Mesenchymal stem cell (in vitro differentiated cells and primary cell): Measurements from ENCODE around the gene ULBP3.

Source experiments
- DNase-seq: peaks from one replicate; pipeline ENCODE4 v3.0.0-alpha.2; 2013
- H2AFZ ChIP-seq: one replicate; pipeline ENCODE4 v1.6.1; 2013; ENCODE audit warnings: low read depth, mild to moderate bottlenecking, control low read depth, inconsistent platforms, low read length, moderate library complexity
- H2AK5ac ChIP-seq: 2 replicates; pipeline ENCODE4 v1.6.1; 2013; ENCODE audit warnings: low read length, moderate library complexity, mild to moderate bottlenecking, inconsistent platforms; ENCODE audit not compliant: severe bottlenecking
- H2BK120ac ChIP-seq: one replicate; pipeline ENCODE4 v1.6.1; 2013; ENCODE audit warnings: low read depth, mild to moderate bottlenecking, inconsistent platforms, low read length, moderate library complexity
- H2BK12ac ChIP-seq, 2 experiments: one replicate each; pipeline ENCODE4 v1.6.1; 2013; ENCODE audit warnings: inconsistent platforms in 2 of 2, low read length in 2 of 2, mild to moderate bottlenecking in 2 of 2, moderate library complexity in 2 of 2, control low read depth in 1 of 2
- H2BK15ac ChIP-seq: one replicate; pipeline ENCODE4 v1.6.1; 2013; ENCODE audit warnings: mild to moderate bottlenecking, low read depth, inconsistent platforms; ENCODE audit not compliant: poor library complexity, severe bottlenecking
- H2BK5ac ChIP-seq: 2 replicates; pipeline ENCODE4 v1.6.1; 2013; ENCODE audit warnings: low read depth, mild to moderate bottlenecking, low read length, control low read depth, inconsistent platforms; ENCODE audit not compliant: poor library complexity, severe bottlenecking
- H3K14ac ChIP-seq, 2 experiments: one replicate each; pipeline ENCODE4 v1.6.1; 2013; ENCODE audit warnings: inconsistent platforms in 2 of 2, low read length in 2 of 2, control low read depth in 1 of 2, mild to moderate bottlenecking in 1 of 2, moderate library complexity in 1 of 2
- H3K18ac ChIP-seq, 2 experiments: one replicate each; pipeline ENCODE4 v1.6.1; 2013; ENCODE audit warnings: inconsistent platforms in 2 of 2, low read length in 2 of 2, control low read depth in 1 of 2, low read depth in 1 of 2, mild to moderate bottlenecking in 1 of 2
- H3K23ac ChIP-seq, 2 experiments: one replicate each; pipeline ENCODE4 v1.6.1; 2013; ENCODE audit warnings: inconsistent platforms in 2 of 2, low read length in 2 of 2, mild to moderate bottlenecking in 2 of 2, moderate library complexity in 2 of 2, control low read depth in 1 of 2
- H3K27ac ChIP-seq: 2 replicates; pipeline ENCODE4 v1.5.1; 2013; ENCODE audit warnings: mild to moderate bottlenecking, moderate library complexity, low read length, control low read depth, inconsistent platforms; ENCODE audit not compliant: poor library complexity, severe bottlenecking
- H3K27me3 ChIP-seq, 2 experiments: 2 replicates each; pipeline versions ENCODE4 v1.6.1 to v1.7.0; 2013; ENCODE audit warnings: low read length in 2 of 2, mild to moderate bottlenecking in 2 of 2, moderate library complexity in 2 of 2, control low read depth in 1 of 2, inconsistent platforms in 1 of 2; ENCODE audit not compliant: control insufficient read depth in 1 of 2, insufficient read depth in 1 of 2
- H3K36me3 ChIP-seq, 2 experiments: 2 replicates each; pipeline versions ENCODE4 v1.6.1 to v1.7.0; 2013; ENCODE audit warnings: low read length in 2 of 2, control low read depth in 1 of 2, inconsistent platforms in 1 of 2, low read depth in 1 of 2, mild to moderate bottlenecking in 1 of 2; ENCODE audit not compliant: insufficient read depth in 2 of 2, control insufficient read depth in 1 of 2
- H3K4ac ChIP-seq, 2 experiments: one replicate each; pipeline ENCODE4 v1.6.1; 2013; ENCODE audit warnings: inconsistent platforms in 2 of 2, low read length in 2 of 2, mild to moderate bottlenecking in 2 of 2, moderate library complexity in 2 of 2, control low read depth in 1 of 2, low read depth in 1 of 2
- H3K4me1 ChIP-seq: 2 replicates; pipeline ENCODE4 v1.6.1; 2013; ENCODE audit warnings: low read depth, low read length, control low read depth; ENCODE audit not compliant: control insufficient read depth, insufficient read depth
- H3K4me2 ChIP-seq: 2 replicates; pipeline ENCODE4 v1.6.1; 2013; ENCODE audit warnings: low read length, mild to moderate bottlenecking, inconsistent platforms; ENCODE audit not compliant: poor library complexity, severe bottlenecking
- H3K4me3 ChIP-seq, 2 experiments: 2 replicates each; pipeline versions ENCODE4 v1.5.1 to v1.7.0; 2013; ENCODE audit warnings: low read length in 2 of 2, mild to moderate bottlenecking in 2 of 2, control low read depth in 1 of 2, low read depth in 1 of 2; ENCODE audit not compliant: insufficient read depth in 1 of 2
- H3K79me1 ChIP-seq: replicated peaks from 2 replicates; pipeline ENCODE4 v1.6.1; 2013; ENCODE audit warnings: mild to moderate bottlenecking, control low read depth, low read length, inconsistent platforms; ENCODE audit not compliant: poor library complexity, severe bottlenecking
- H3K9ac ChIP-seq: 2 replicates; pipeline ENCODE4 v1.7.0; 2013; ENCODE audit warnings: mild to moderate bottlenecking, low read length, moderate library complexity
- H3K9me3 ChIP-seq: 2 replicates; pipeline ENCODE4 v1.7.0; 2013; ENCODE audit warnings: mild to moderate bottlenecking, low read length; ENCODE audit not compliant: control insufficient read depth
- H4K8ac ChIP-seq: one replicate; pipeline ENCODE4 v1.6.1; 2013; ENCODE audit warnings: inconsistent platforms, mild to moderate bottlenecking, low read length, moderate library complexity
- H4K91ac ChIP-seq: one replicate; pipeline ENCODE4 v1.6.1; 2013; ENCODE audit warnings: mild to moderate bottlenecking, low read length, inconsistent platforms
- WGBS: methylation state at CpG from one replicate; pipeline ENCODE4 v1.1.7; 2013; ENCODE audit warnings: mixed read lengths; 5-methylcytosine and 5-hydroxymethylcytosine counted together

ULBP3 gene

DNA sequence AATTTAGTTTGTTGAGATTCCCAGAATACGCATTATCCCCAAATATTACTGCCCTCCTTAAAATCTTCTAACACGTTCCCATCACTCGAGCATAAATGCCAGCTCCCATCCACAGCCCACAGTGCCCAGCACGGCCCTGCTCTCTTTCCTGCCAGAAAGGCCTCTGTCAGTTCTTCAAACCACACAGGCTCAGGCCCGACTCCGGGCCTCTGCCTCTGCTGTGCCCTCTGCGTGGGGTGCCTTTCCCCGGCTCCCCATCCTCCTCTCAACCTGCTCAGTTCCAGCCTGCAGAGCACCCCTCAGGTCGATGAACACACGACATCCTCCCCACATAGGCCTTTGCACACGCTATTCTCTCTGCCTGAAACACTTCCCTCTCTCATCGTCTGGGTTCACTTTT lies 12.8 kb downstream of the ULBP3 start:
- Histone ChIP-seq H3K4me2 (no peak overlapping the region), H2AK5ac (no peak overlapping the region), H3K4me1 (no peaks in the 10 kb centered on the region), H2BK12ac (no peak overlapping the region), H3K4ac (no peak overlapping the region), H2BK120ac (no peak overlapping the region), H4K91ac (no peak overlapping the region), H3K9me3 (no peaks in the 10 kb centered on the region), H4K8ac (no peak overlapping the region), H3K9ac (no peak overlapping the region), H3K79me1 (no peaks in the 10 kb centered on the region), H3K27ac (no peak overlapping the region), H3K4me3 (no peak overlapping the region), H3K36me3 (no peaks in the 10 kb centered on the region), H2BK15ac (no peak overlapping the region), H3K14ac (no peak overlapping the region), H2AFZ (no peak overlapping the region), H2BK5ac (no peak overlapping the region), H3K23ac (no peak overlapping the region), H3K27me3 (peaks cover 41 to 72% of the 10 kb centered on the region in 2 experiments), H3K18ac (no peak overlapping the region)
- WGBS: 85% methylated on average over 12 of the region's 12 CpGs
- DNase-seq: no peak

DNA sequence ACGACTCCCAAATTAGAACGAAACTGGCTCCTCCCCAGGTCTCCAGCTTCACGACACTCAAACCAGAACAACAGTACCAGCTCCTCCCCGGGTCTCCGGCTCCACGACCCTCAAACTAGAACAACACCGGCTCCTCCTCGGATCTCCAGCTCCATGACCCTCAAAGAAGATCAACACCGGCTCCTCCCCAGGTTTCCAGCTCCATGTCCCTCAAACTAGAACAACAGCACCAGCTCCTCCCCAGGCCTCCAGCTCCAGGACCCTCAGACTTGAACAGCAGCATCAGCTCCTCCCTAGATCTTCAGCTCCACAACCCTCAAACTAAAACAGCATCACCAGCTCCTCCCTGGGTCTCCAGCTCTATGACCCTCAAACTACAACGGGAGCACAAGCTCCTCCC lies 13.8 kb downstream of the ULBP3 start:
- no peak overlapping the region for H3K23ac ChIP-seq
- no peak overlapping the region for H3K27ac ChIP-seq

GRCh38 chr6:150053450-150053849 lies 15.5 kb downstream of the ULBP3 start:
- H2BK12ac ChIP-seq: no peak overlapping the region
- no peaks in the 10 kb centered on the region for H3K4me1 ChIP-seq
- no peaks in the 10 kb centered on the region for H3K9me3 ChIP-seq
- no peak overlapping the region for H3K18ac ChIP-seq
- peaks cover 41 to 69% of the 10 kb centered on the region in 2 experiments for H3K27me3 ChIP-seq
- H3K4me2 ChIP-seq: no peak overlapping the region
- H2BK15ac ChIP-seq: no peak overlapping the region
- no peak overlapping the region for H3K23ac ChIP-seq
- no peak for DNase-seq
- H3K9ac ChIP-seq: no peak overlapping the region
- H4K8ac ChIP-seq: no peak overlapping the region
- H3K14ac ChIP-seq: no peak overlapping the region
- H3K36me3 ChIP-seq: no peaks in the 10 kb centered on the region
- no peak overlapping the region for H2BK120ac ChIP-seq
- H4K91ac ChIP-seq: no peak overlapping the region
- no peak overlapping the region for H2AK5ac ChIP-seq
- H3K79me1 ChIP-seq: no peaks in the 10 kb centered on the region
- no peak overlapping the region for H2AFZ ChIP-seq
- no peak overlapping the region for H3K27ac ChIP-seq
- H3K4ac ChIP-seq: no peak overlapping the region
- no peak overlapping the region for H3K4me3 ChIP-seq
- no peak overlapping the region for H2BK5ac ChIP-seq
- WGBS: 81% methylated on average over 11 of the region's 11 CpGs

More for the DNA sequence above, 13.8 kb downstream of the ULBP3 start:
- Histone ChIP-seq H3K36me3 (no peaks in the 10 kb centered on the region), H2BK5ac (no peak overlapping the region), H2AFZ (no peak overlapping the region), H3K18ac (no peak overlapping the region), H3K27me3 (peaks cover 41 to 75% of the 10 kb centered on the region in 2 experiments), H4K8ac (no peak overlapping the region), H3K4me2 (no peak overlapping the region), H3K79me1 (no peaks in the 10 kb centered on the region), H3K9ac (no peak overlapping the region), H3K14ac (no peak overlapping the region), H3K4me3 (no peak overlapping the region), H3K4ac (no peak overlapping the region), H2BK120ac (no peak overlapping the region), H3K9me3 (no peaks in the 10 kb centered on the region), H2BK15ac (no peak overlapping the region), H4K91ac (no peak overlapping the region), H2BK12ac (no peak overlapping the region), H2AK5ac (no peak overlapping the region), H3K4me1 (no peaks in the 10 kb centered on the region)
- DNase-seq: no peak
- 86% methylated on average over 10 of the region's 10 CpGs for WGBS

- no peak overlapping the region for H4K8ac ChIP-seq
- no peak overlapping the region for H3K4me2 ChIP-seq
- no peaks in the 10 kb centered on the region for H3K9me3 ChIP-seq
- no peak overlapping the region for H2BK120ac ChIP-seq
- no peak overlapping the region for H2BK5ac ChIP-seq
- WGBS: 68% methylated on average over 4 of the region's 4 CpGs
- H3K9ac ChIP-seq: no peak overlapping the region
- no peak overlapping the region for H3K4ac ChIP-seq
- no peak overlapping the region for H2AK5ac ChIP-seq
- H3K23ac ChIP-seq: no peak overlapping the region
- H3K27me3 ChIP-seq: peaks cover 50 to 68% of the 10 kb centered on the region in 2 experiments
- no peaks in the 10 kb centered on the region for H3K79me1 ChIP-seq
- H2AFZ ChIP-seq: no peak overlapping the region
- no peaks in the 10 kb centered on the region for H3K4me1 ChIP-seq
- H2BK15ac ChIP-seq: no peak overlapping the region
- H3K27ac ChIP-seq: no peak overlapping the region
- DNase-seq: no peak
- no peak overlapping the region for H3K14ac ChIP-seq
- H3K36me3 ChIP-seq: no peaks in the 10 kb centered on the region
- H3K4me3 ChIP-seq: no peak overlapping the region
- no peak overlapping the region for H3K18ac ChIP-seq
- no peak overlapping the region for H4K91ac ChIP-seq
- no peak overlapping the region for H2BK12ac ChIP-seq
Observed at GRCh38 chr6:150050846-150051245, 18.1 kb downstream of the ULBP3 start.
